ENCODE results near the gene THSD4.

- TF ChIP-seq POLR2A (IDR thresholded peaks at IDR 0.05; ENCODE audit: low read depth, low read length) = no peak
- TF ChIP-seq POLR2AphosphoS5 (IDR thresholded peaks at IDR 0.05; ENCODE audit: low read depth, low read length) = no peak
- no peak for TF ChIP-seq TAF1 (IDR thresholded peaks at IDR 0.05; ENCODE audit: borderline replicate concordance, low read depth, low read length)
Measured at GRCh38 chr15:71380345-71380744, 265.1 kb downstream of the THSD4 start.
